Smooth muscle cell (in vitro differentiated cells): ENCODE measurements around the gene KRTAP9-6. TPM values are rescaled to one million over a fixed set of nuclear protein-coding genes. Genes with fewer than 3 reads are reported as not detected.

Experiments used
- DNase-seq: peaks from one replicate; lab custom pipeline; 2025; ENCODE audit not compliant: unreplicated experiment; lab: John Stamatoyannopoulos, UW
- H2AFZ ChIP-seq: fragments of 200-600 bp; sonication (generic); 2 replicates; pipeline ENCODE4 v1.6.0; 2016; ENCODE audit warnings: antibody characterized with exemption, low read depth, mild to moderate bottlenecking
- H3F3A ChIP-seq: fragments of 200-600 bp; sonication (generic); 2 replicates; pipeline ENCODE4 v1.6.0; 2017; ENCODE audit warnings: antibody characterized with exemption, low read depth
- H3K27ac ChIP-seq: fragments of 200-600 bp; sonication (generic); 2 replicates; pipeline ENCODE4 v1.5.1; 2016; ENCODE audit warnings: low read depth, mild to moderate bottlenecking
- H3K27me3 ChIP-seq: fragments of 200-600 bp; sonication (generic); 2 replicates; pipeline ENCODE4 v1.6.1; 2016; ENCODE audit warnings: low read depth, mild to moderate bottlenecking
- H3K36me3 ChIP-seq: fragments of 200-600 bp; sonication (generic); 2 replicates; pipeline ENCODE4 v1.5.1; 2016; ENCODE audit warnings: low read depth
- H3K4me1 ChIP-seq: fragments of 200-600 bp; sonication (generic); 2 replicates; pipeline ENCODE4 v1.5.1; 2016; ENCODE audit warnings: low read depth
- H3K4me2 ChIP-seq: fragments of 200-600 bp; sonication (generic); 2 replicates; pipeline ENCODE4 v1.6.0; 2016; ENCODE audit warnings: mild to moderate bottlenecking
- H3K4me3 ChIP-seq: fragments of 200-600 bp; sonication (generic); 2 replicates; pipeline ENCODE4 v1.5.1; 2016; ENCODE audit warnings: mild to moderate bottlenecking
- H3K79me2 ChIP-seq: fragments of 200-600 bp; sonication (generic); 2 replicates; pipeline ENCODE4 v1.6.0; 2016; ENCODE audit warnings: low read depth, mild to moderate bottlenecking
- H3K9ac ChIP-seq: fragments of 200-600 bp; sonication (generic); 2 replicates; pipeline ENCODE4 v1.6.0; 2016; ENCODE audit warnings: low read depth
- H3K9me3 ChIP-seq: fragments of 200-600 bp; sonication (generic); replicated peaks from 2 replicates; pipeline ENCODE4 v1.5.1; 2016; ENCODE audit warnings: low read depth
- H4K20me1 ChIP-seq: fragments of 200-600 bp; sonication (generic); 2 replicates; pipeline ENCODE4 v1.6.0; 2016; ENCODE audit warnings: low read depth
- WGBS: methylation state at CpG from one replicate; pipeline ENCODE4 v1.1.7; 2016; ENCODE audit warnings: low lambda C conversion rate; 5-methylcytosine and 5-hydroxymethylcytosine counted together
- polyA plus RNA-seq: library from polyadenylated mRNA; unstranded; fragments of >200 nt; fragmentation: Nextera tagmentation; extraction: Ambion mirVana; gene quantifications from 2 replicates; pipeline ENCODE4 v1.2.1, GENCODE V29; 2016
- total RNA-seq: library from RNA; depleted of rRNA; stranded (reverse); fragments of >200 nt; gene quantifications from 2 replicates; pipeline ENCODE4 v1.2.3, GENCODE V29; 2014
- TF ChIP-seq, protein P1 (sequence below): fragments of 200-600 bp; sonication (generic); IDR thresholded peaks from 2 replicates; pipeline ENCODE4 v1.5.1; 2017; ENCODE audit warnings: borderline replicate concordance, mild to moderate bottlenecking, antibody characterized with exemption; ENCODE audit not compliant: insufficient read depth, poor library complexity, severe bottlenecking

The KRTAP9-6 gene
- total and polyA plus RNA-seq, 2 experiments from 2014 or later, result not detected

DNA sequence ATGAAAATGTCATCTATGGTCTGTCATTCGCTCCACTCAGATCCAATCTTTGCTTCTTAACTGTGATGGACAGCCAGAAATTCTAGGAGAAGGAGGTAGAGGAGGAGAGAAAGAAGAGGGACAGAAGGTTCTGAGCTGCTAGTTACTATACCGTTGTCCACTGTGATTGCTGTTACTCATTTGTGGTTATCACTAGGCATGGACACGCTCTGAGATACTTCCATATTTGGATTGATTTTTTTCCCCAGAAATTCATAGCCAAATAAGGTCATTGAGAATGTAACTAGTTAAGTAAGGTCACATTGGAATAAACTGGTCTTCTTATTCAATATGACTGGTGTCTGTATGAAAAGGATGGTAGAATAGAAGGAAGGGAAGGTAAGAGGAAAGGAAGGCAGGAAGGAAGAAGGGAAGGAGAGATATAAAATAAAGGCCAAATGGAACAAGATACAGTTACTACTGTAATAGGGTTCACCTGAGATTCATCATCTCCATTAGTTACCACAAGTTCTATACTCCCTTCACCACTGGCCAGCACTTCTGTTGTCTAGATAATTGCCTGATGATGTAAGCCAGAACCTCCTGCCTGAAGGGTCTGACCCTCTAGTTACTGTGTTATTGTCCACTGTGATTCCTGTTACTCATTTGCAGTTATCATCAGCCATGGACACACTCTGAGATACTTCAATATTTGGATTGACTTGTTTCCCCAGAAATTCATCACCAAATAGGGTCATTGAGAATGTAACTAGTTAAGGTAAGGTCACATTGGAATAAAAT, 13.2 kb downstream of the KRTAP9-6 start:
- Histone ChIP-seq H3K9ac (no peak overlapping the region), H3K79me2 (no peaks in the 10 kb centered on the region), H3F3A (no peaks in the 10 kb centered on the region), H2AFZ (no peak overlapping the region), H4K20me1 (no peaks in the 10 kb centered on the region), H3K27me3 (peaks cover 7% of the 10 kb centered on the region), H3K36me3 (no peaks in the 10 kb centered on the region), H3K27ac (no peak overlapping the region), H3K4me1 (no peaks in the 10 kb centered on the region), H3K9me3 (no peaks in the 10 kb centered on the region), H3K4me3 (no peak overlapping the region), H3K4me2 (no peak overlapping the region)
- no peak for DNase-seq
- 86% methylated on average over 3 of the region's 3 CpGs for WGBS
- TF ChIP-seq, protein P1, sequence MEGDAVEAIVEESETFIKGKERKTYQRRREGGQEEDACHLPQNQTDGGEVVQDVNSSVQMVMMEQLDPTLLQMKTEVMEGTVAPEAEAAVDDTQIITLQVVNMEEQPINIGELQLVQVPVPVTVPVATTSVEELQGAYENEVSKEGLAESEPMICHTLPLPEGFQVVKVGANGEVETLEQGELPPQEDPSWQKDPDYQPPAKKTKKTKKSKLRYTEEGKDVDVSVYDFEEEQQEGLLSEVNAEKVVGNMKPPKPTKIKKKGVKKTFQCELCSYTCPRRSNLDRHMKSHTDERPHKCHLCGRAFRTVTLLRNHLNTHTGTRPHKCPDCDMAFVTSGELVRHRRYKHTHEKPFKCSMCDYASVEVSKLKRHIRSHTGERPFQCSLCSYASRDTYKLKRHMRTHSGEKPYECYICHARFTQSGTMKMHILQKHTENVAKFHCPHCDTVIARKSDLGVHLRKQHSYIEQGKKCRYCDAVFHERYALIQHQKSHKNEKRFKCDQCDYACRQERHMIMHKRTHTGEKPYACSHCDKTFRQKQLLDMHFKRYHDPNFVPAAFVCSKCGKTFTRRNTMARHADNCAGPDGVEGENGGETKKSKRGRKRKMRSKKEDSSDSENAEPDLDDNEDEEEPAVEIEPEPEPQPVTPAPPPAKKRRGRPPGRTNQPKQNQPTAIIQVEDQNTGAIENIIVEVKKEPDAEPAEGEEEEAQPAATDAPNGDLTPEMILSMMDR, result no peak

DNA sequence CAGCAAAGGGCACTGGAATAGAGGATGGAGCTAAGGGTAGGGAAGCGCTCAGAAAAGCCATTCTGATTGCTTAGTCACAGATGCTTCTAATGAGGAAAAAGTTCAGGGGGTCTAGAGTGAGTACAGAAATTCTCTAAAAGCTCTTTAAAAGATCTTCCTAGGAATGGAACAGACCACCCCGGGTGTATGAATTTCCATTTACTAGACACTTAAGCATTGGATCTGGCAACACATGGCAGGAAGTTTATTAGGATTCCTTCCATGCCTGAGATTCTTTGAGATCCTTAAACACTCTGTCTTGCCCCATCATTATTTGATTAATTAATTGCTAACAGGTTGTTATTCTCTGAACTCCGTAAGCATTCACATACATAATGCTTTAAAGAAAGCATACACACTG, 18.9 kb downstream of the KRTAP9-6 start:
- 47% methylated on average over 3 of the region's 3 CpGs for WGBS
- Histone ChIP-seq H3K36me3 (no peaks in the 10 kb centered on the region), H3K4me2 (no peak overlapping the region), H3K4me1 (no peaks in the 10 kb centered on the region), H4K20me1 (no peaks in the 10 kb centered on the region), H3F3A (no peaks in the 10 kb centered on the region), H3K79me2 (no peaks in the 10 kb centered on the region), H3K27me3 (no peaks in the 10 kb centered on the region), H3K9me3 (no peaks in the 10 kb centered on the region), H2AFZ (no peak overlapping the region), H3K27ac (no peak overlapping the region), H3K4me3 (no peak overlapping the region), H3K9ac (no peak overlapping the region)
- TF ChIP-seq, protein P1, result no peak
- DNase-seq, result no peak

DNA sequence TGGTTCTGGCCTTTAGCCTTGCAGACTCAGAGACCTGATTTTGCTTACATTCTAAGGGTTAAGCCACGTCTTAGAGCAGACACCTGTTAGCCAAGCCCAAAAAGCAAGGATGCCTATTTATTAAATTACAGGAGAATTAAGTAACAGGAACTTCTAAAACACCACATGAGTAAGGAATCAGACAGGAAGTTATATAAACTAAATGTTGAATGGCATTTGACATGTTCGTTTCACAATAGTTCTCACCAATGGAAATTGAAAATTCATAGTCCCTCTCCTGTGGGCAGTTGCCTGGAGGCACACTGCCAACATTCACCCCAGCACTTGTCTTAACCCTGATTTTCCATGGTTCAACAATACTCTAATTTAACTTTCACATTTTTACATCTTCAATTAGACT, 19.4 kb downstream of the KRTAP9-6 start:
- H3K27me3 ChIP-seq, result no peaks in the 10 kb centered on the region
- WGBS, result 75% methylated on average over 2 of the region's 2 CpGs
- no peaks in the 10 kb centered on the region for H3K36me3 ChIP-seq
- no peak overlapping the region for H2AFZ ChIP-seq
- no peaks in the 10 kb centered on the region for H3K79me2 ChIP-seq
- H3F3A ChIP-seq, result no peaks in the 10 kb centered on the region
- no peak for DNase-seq
- no peak overlapping the region for H3K27ac ChIP-seq
- TF ChIP-seq, protein P1, result no peak
- H4K20me1 ChIP-seq, result no peaks in the 10 kb centered on the region
- no peaks in the 10 kb centered on the region for H3K4me1 ChIP-seq
- H3K9me3 ChIP-seq, result no peaks in the 10 kb centered on the region
- H3K9ac ChIP-seq, result no peak overlapping the region
- no peak overlapping the region for H3K4me2 ChIP-seq
- H3K4me3 ChIP-seq, result no peak overlapping the region

DNA sequence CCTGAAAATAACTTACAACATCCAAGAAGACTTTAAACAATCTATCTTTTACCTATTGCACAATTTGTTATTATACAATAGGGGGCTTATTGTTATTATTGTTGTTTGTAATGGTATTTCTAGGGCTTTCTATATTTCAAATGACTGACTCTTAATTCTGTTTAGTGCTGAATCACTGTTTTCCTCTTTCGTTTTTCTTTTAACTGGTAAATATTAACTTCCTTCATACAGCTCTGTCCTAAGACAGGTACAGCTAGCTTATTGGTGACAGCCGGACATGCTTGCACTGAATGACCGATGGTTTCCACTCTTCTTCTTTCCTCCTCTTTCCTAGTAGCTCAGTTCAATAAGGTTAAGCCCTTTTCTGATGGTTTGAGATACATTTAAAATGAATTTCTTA, 21.9 kb downstream of the KRTAP9-6 start:
- no peaks in the 10 kb centered on the region for H3K36me3 ChIP-seq
- no peaks in the 10 kb centered on the region for H3K27me3 ChIP-seq
- no peak for DNase-seq
- no peaks in the 10 kb centered on the region for H4K20me1 ChIP-seq
- H3K9me3 ChIP-seq, result no peaks in the 10 kb centered on the region
- no peak overlapping the region for H3K9ac ChIP-seq
- WGBS, result 93% methylated on average over 3 of the region's 3 CpGs
- H3K27ac ChIP-seq, result no peak overlapping the region
- no peak overlapping the region for H2AFZ ChIP-seq
- H3K4me1 ChIP-seq, result no peaks in the 10 kb centered on the region
- H3F3A ChIP-seq, result no peaks in the 10 kb centered on the region
- no peaks in the 10 kb centered on the region for H3K79me2 ChIP-seq
- TF ChIP-seq, protein P1, result no peak
- H3K4me3 ChIP-seq, result no peak overlapping the region
- H3K4me2 ChIP-seq, result no peak overlapping the region
